Measurements from ENCODE around the gene CYP3A4. TPM values are rescaled to one million over a fixed set of nuclear protein-coding genes. Genes with fewer than 3 reads are reported as not detected.

CYP3A4 gene
- polyA plus RNA-seq, 1 of the 3 experiments (the other 2 are of a cell fraction): not detected

GRCh38 chr7:99808766-99809165, 24.8 kb upstream of the CYP3A4 start:
- no peaks in the 10 kb centered on the region for H3K79me2 ChIP-seq (ENCODE audit: insufficient read depth)
- H3K9me2 ChIP-seq: no peaks in the 10 kb centered on the region
- H3F3A ChIP-seq (replicated peaks; ENCODE audit: insufficient read depth): no peaks in the 10 kb centered on the region
- 31% methylated on average over 5 of the region's 5 CpGs for WGBS (ENCODE audit: low lambda C conversion rate)
- H3K4me2 ChIP-seq: no peak overlapping the region
- H3K4me3 ChIP-seq (ENCODE audit: low read depth in 2 of 2, low read length in 1 of 2): no peak overlapping the region
- no peaks in the 10 kb centered on the region for H4K20me1 ChIP-seq (ENCODE audit: insufficient read depth)
- no peaks in the 10 kb centered on the region; the same call in 1 of the 2 replicates for H3K27me3 ChIP-seq (ENCODE audit: insufficient read depth)
- POLR2A ChIA-PET: no interaction called here
- CTCF ChIA-PET: no interaction called here
- no peak overlapping the region for H2AFZ ChIP-seq (ENCODE audit: low read depth)
- no peak overlapping the region for H3K9ac ChIP-seq
- no peak overlapping the region for H3K27ac ChIP-seq (ENCODE audit: low read depth in 2 of 2, low read length in 1 of 2)
- H3K36me3 ChIP-seq (replicated peaks in 1 of 2; ENCODE audit: control insufficient read depth in 1 of 2, insufficient read depth in 2 of 2, low read length in 1 of 2): no peaks in the 10 kb centered on the region
- peaks cover 9% of the 10 kb centered on the region; the same call in 1 of the 2 replicates for H3K9me3 ChIP-seq
- TF ChIP-seq, protein P1, sequence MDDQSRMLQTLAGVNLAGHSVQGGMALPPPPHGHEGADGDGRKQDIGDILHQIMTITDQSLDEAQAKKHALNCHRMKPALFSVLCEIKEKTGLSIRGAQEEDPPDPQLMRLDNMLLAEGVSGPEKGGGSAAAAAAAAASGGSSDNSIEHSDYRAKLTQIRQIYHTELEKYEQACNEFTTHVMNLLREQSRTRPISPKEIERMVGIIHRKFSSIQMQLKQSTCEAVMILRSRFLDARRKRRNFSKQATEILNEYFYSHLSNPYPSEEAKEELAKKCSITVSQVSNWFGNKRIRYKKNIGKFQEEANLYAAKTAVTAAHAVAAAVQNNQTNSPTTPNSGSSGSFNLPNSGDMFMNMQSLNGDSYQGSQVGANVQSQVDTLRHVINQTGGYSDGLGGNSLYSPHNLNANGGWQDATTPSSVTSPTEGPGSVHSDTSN (IDR thresholded peaks at IDR 0.05): no peak
- TF ChIP-seq MAX (IDR thresholded peaks at IDR 0.05; ENCODE audit: low read depth): no peak
- TF ChIP-seq IRF3 (IDR thresholded peaks at IDR 0.05; ENCODE audit: low read depth, low read length): no peak
- no peak for TF ChIP-seq RXRA (IDR thresholded peaks at IDR 0.05; ENCODE audit: borderline replicate concordance, low read depth)
- TF ChIP-seq MXI1 (IDR thresholded peaks at IDR 0.05; ENCODE audit: low read depth, low read length): no peak
- TF ChIP-seq JUND (IDR thresholded peaks at IDR 0.05): no peak
- TF ChIP-seq TEAD4 (IDR thresholded peaks at IDR 0.05; ENCODE audit: borderline replicate concordance, insufficient read depth): no peak
- TF ChIP-seq CHD2 (IDR thresholded peaks at IDR 0.05; ENCODE audit: low read length, partially characterized antibody): no peak
- no peak for TF ChIP-seq TCF12 (IDR thresholded peaks at IDR 0.05)
- no peak for TF ChIP-seq FOSL2 (IDR thresholded peaks at IDR 0.05; ENCODE audit: borderline replicate concordance, low read depth)
- TF ChIP-seq GATA2 (CRISPR knock-in tag; IDR thresholded peaks at IDR 0.05): no peak
- TF ChIP-seq, protein P2, sequence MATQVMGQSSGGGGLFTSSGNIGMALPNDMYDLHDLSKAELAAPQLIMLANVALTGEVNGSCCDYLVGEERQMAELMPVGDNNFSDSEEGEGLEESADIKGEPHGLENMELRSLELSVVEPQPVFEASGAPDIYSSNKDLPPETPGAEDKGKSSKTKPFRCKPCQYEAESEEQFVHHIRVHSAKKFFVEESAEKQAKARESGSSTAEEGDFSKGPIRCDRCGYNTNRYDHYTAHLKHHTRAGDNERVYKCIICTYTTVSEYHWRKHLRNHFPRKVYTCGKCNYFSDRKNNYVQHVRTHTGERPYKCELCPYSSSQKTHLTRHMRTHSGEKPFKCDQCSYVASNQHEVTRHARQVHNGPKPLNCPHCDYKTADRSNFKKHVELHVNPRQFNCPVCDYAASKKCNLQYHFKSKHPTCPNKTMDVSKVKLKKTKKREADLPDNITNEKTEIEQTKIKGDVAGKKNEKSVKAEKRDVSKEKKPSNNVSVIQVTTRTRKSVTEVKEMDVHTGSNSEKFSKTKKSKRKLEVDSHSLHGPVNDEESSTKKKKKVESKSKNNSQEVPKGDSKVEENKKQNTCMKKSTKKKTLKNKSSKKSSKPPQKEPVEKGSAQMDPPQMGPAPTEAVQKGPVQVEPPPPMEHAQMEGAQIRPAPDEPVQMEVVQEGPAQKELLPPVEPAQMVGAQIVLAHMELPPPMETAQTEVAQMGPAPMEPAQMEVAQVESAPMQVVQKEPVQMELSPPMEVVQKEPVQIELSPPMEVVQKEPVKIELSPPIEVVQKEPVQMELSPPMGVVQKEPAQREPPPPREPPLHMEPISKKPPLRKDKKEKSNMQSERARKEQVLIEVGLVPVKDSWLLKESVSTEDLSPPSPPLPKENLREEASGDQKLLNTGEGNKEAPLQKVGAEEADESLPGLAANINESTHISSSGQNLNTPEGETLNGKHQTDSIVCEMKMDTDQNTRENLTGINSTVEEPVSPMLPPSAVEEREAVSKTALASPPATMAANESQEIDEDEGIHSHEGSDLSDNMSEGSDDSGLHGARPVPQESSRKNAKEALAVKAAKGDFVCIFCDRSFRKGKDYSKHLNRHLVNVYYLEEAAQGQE (IDR thresholded peaks at IDR 0.05; ENCODE audit: low read depth, low read length): no peak
- TF ChIP-seq FOXM1 (IDR thresholded peaks at IDR 0.05; ENCODE audit: low read depth): no peak
- TF ChIP-seq SIN3A (IDR thresholded peaks at IDR 0.05; ENCODE audit: borderline replicate concordance, low read depth, low read length): no peak
- TF ChIP-seq, protein P3, sequence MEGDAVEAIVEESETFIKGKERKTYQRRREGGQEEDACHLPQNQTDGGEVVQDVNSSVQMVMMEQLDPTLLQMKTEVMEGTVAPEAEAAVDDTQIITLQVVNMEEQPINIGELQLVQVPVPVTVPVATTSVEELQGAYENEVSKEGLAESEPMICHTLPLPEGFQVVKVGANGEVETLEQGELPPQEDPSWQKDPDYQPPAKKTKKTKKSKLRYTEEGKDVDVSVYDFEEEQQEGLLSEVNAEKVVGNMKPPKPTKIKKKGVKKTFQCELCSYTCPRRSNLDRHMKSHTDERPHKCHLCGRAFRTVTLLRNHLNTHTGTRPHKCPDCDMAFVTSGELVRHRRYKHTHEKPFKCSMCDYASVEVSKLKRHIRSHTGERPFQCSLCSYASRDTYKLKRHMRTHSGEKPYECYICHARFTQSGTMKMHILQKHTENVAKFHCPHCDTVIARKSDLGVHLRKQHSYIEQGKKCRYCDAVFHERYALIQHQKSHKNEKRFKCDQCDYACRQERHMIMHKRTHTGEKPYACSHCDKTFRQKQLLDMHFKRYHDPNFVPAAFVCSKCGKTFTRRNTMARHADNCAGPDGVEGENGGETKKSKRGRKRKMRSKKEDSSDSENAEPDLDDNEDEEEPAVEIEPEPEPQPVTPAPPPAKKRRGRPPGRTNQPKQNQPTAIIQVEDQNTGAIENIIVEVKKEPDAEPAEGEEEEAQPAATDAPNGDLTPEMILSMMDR (IDR thresholded peaks at IDR 0.05): no peak
- no peak for TF ChIP-seq GABPA (IDR thresholded peaks at IDR 0.05; ENCODE audit: low read depth)
- TF ChIP-seq, protein P4, sequence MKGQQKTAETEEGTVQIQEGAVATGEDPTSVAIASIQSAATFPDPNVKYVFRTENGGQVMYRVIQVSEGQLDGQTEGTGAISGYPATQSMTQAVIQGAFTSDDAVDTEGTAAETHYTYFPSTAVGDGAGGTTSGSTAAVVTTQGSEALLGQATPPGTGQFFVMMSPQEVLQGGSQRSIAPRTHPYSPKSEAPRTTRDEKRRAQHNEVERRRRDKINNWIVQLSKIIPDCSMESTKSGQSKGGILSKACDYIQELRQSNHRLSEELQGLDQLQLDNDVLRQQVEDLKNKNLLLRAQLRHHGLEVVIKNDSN (IDR thresholded peaks at IDR 0.05; ENCODE audit: borderline replicate concordance, low read depth): no peak
- no peak for TF ChIP-seq POLR2AphosphoS5 (IDR thresholded peaks at IDR 0.05; ENCODE audit: low read depth, low read length)
- TF ChIP-seq ELF1 (IDR thresholded peaks at IDR 0.05): no peak
- H3K4me1 ChIP-seq (ENCODE audit: control insufficient read depth in 1 of 2, insufficient read depth in 2 of 2, low read depth in 1 of 2, low read length in 1 of 2): no peaks in the 10 kb centered on the region
- DNase-seq: no peak
